ENCODE data around the gene SARDH.

The SARDH gene

DNA sequence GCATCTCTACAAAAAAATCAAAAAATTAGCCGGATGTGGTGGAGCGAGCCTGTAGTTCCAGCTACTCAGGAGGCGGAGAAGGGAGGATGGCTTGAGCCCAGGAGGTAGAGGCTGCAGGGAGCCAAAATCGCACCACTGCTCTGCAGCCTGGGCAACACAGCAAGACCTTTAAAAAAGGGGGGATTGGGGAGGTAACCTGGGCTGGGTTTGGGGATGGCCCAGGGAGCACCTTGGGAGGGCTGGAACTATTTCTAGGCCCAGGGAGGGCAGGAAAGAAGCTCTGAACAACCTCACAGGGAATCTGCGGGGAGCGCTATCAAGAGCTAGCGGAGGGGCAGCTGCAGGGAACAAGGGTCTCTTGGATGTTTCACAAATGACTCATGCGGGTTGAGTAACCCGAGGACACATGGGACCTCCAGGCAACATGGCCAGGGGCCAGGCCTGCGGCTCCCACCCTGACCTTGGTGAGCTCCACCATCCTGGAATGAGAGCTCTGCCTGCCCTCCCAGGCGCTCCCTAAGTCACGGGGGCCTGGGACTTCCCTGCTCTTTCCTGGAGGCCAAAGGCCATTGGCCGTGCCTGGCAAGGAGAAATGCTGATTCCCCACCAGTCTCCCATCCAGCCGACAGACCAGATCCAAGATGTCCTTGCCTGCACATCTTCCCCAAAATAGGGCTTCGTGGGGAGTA is 23.4 kb downstream of the SARDH start:
- TF ChIP-seq, protein P1, sequence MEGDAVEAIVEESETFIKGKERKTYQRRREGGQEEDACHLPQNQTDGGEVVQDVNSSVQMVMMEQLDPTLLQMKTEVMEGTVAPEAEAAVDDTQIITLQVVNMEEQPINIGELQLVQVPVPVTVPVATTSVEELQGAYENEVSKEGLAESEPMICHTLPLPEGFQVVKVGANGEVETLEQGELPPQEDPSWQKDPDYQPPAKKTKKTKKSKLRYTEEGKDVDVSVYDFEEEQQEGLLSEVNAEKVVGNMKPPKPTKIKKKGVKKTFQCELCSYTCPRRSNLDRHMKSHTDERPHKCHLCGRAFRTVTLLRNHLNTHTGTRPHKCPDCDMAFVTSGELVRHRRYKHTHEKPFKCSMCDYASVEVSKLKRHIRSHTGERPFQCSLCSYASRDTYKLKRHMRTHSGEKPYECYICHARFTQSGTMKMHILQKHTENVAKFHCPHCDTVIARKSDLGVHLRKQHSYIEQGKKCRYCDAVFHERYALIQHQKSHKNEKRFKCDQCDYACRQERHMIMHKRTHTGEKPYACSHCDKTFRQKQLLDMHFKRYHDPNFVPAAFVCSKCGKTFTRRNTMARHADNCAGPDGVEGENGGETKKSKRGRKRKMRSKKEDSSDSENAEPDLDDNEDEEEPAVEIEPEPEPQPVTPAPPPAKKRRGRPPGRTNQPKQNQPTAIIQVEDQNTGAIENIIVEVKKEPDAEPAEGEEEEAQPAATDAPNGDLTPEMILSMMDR (IDR thresholded peaks at IDR 0.05): no peak
- no peak overlapping the region for H3K4me3 ChIP-seq
- no peak for DNase-seq (ENCODE audit: low spot score)
- peak overlapping the region in 1 of 2 donors; percentile 71 for H3K27ac ChIP-seq

DNA sequence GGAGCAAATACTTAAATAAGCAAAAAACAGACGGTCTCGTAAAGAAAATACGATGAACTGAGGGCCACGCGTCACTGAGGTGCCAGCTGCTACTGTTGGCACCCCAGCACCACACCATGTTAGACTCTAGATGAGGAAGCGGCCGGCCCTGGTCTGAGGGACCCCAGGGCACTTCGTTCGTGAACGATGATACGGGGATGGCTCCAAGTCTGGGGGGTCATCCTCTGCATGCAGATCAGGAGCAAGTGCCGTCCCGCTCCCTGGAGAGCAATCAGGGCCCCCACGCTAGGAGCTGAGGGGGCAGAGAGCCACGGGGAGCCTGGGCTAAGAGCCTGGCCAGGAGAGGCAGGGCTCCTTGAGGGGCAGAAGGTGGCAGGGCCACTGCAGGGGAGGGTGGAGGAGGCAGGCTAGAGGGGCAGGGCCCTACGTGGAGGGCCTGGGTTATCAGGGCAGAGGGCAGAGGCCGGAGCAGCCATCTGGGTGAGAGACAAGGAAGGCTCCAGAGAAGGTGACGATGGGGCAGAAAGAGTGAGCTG is 24.1 kb downstream of the SARDH start:
- DNase-seq (ENCODE audit: low spot score): no peak
- H3K4me3 ChIP-seq: no peak overlapping the region
- peak overlapping the region in 1 of 2 donors; percentile 22 for H3K27ac ChIP-seq
- TF ChIP-seq, protein P1 (IDR thresholded peaks at IDR 0.05): no peak

DNA sequence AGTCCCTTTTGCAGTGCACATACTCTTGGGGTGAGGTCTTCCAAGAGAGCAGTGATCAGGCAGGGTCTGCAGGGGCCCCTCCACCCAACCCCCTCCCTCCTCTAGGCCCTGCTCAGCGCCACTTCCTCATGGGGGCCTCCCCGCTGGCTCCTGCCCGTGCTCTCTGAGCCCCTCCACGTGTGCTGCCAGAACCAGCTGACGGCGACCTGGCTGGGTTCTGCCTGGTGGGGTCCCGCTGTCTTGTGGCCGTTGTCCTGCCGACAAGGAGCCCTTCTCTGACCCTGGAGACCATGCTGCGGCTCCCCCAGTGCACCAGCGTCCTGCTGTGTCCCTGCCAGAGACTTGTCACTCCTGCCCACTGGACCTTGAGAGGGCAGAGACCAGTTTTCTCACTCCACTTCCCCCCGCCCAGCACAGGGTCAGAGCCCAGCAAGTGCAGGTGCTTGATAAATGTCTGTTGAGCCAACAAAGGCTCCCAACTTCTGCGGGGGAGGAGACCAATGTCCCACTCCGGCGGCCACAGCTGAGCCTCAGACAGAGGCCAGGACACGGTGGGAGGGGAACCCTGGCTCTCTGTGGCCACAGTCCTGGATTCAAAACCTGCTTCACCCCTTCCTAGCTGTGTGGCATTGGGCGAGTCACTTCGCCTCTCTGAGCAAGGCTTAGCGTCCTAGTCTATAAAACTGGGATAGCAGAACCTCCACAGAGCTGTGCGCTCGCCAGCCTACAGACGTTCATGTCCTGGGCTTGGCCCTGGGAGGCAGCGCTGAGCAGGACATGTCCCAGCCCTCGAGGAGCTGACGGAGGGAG is 24.8 kb downstream of the SARDH start:
- no peak overlapping the region for H3K4me3 ChIP-seq
- DNase-seq (ENCODE audit: low spot score): no peak
- TF ChIP-seq, protein P1 (IDR thresholded peaks at IDR 0.05): no peak
- no peak overlapping the region for H3K27ac ChIP-seq

DNA sequence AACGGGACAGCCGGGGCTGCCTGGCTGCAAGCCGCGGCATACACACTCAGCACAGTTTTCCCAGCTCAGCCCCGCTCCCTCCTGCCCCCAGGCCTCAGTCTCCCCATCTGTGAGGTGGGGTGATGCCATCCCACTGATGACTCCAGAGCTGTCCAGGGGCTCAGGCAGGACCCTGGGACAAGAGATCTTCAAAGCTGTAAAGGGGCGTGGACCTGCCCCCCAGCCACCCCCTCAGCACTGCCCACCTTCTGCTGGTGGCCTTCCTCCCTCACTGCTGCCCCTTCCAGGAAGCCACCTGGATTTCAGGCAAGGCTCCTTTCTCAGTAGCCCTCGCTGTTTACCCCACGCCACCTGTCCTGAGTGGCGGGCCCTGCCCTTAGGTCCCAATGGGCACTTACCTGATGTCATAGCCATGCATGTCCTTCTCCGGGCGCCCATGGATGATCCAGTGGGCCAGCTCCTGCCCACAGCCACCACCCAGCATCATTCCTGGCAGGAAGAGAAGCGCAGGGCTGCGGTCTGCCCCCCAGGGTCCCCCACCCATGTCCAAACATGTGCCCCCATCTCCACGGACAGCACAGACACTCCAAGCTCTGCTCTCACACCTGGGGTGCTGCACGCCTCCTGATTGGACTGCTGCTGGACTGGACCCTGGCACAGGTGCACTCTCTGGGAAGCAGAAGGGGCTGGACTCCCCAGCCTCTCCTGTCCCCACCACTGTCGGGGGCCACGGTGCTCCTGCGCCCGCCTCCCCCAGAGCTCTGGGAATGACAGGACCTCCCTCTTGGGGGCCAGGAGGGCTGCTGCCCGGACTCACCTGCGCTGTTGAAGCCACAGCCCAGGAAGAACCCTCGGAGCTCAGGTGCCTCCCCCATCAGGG is 25.7 kb downstream of the SARDH start:
- TF ChIP-seq, protein P1 (IDR thresholded peaks at IDR 0.05): no peak
- DNase-seq (ENCODE audit: low spot score): no peak
- H3K27ac ChIP-seq: peak overlapping the region in 1 of 2 donors; percentile 31

DNA sequence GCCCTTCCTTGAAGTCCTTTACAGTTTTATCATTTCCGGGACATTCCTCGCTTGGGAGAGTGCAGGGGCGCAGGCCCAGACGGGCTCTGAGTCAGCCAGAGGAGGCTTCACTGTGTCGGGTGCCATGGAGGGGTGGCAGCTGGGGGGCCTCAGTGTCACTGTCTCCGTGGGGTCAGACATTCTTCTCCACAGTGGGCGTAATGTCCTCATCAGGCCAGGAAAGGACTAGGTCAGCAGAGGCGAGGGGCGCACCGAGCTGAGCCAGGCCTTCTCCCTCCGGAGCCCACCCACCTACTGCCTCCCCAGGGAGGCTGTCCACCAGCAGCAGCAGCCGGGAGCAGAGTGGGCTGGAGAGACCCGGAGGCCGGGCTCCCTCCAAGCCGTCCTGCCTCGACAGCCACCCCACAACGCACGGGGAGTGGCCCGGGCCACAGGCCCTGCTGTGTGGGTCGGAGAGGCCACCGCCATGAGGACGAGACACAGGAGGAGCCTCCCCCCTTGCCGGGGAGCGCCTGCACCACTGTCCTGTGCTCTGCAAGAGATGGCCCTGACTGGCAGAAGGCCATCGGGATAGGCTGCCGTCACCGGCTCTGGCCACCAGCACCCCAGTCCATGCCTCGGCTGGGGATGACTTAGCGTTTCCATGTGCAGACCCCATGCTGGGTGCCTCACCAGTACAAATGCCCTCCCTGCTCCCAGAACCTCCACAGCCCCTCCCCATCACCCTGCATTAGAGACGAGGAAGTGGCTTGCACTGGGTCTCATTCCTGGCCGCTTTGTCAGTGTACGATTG is 26.5 kb downstream of the SARDH start:
- no peak overlapping the region for H3K4me3 ChIP-seq
- TF ChIP-seq, protein P1 (IDR thresholded peaks at IDR 0.05): no peak
- DNase-seq (ENCODE audit: low spot score): no peak
- peak overlapping the region in 1 of 2 donors; percentile 56 for H3K27ac ChIP-seq

More for the DNA sequence above, 25.7 kb downstream of the SARDH start:
- H3K4me3 ChIP-seq: no peak overlapping the region

Measured in coronary artery (tissue), 2 donors.